HG02798 (cell line): ENCODE data around the gene TMEM167B.
A peak's percentile ranks its signal among the peaks of the same experiment; 100 is the strongest.
"Not testable (repeated sequence)": the region's sequence is repeated elsewhere in the genome, so short reads cannot be mapped to it uniquely, and the experiment has no call there.

ENCODE experiments used
- ATAC-seq: cut with Tn5 transposase; IDR thresholded peaks from one replicate; pipeline ENCODE4 v1.9.1; 2021; ENCODE audit warnings: mild to moderate bottlenecking; ENCODE audit not compliant: unreplicated experiment, poor library complexity

TMEM167B gene

GRCh38 chr1:109112652-109113285 lies 22.2 kb downstream of the TMEM167B start:
- peak; percentile 72 for ATAC-seq

GRCh38 chr1:109113590-109114341 lies 23.2 kb downstream of the TMEM167B start, which contains the start of gene ELAPOR1:
TSS of gene ELAPOR1 (plus strand) at chr1:109114115. CDS start at chr1:109114184, 69 bp downstream.
- ATAC-seq: peak; percentile 71

GRCh38 chr1:109114342-109114674 lies 23.7 kb downstream of the TMEM167B start:
- ATAC-seq: no peak

- ATAC-seq: no peak
Observed at GRCh38 chr1:109115685-109116084, 25.1 kb downstream of the TMEM167B start.

- ATAC-seq: no peak
Observed at GRCh38 chr1:109116286-109116685, 25.7 kb downstream of the TMEM167B start.

GRCh38 chr1:109118089-109118488 lies 27.5 kb downstream of the TMEM167B start:
- no peak for ATAC-seq

GRCh38 chr1:109120356-109120755 lies 29.8 kb downstream of the TMEM167B start:
- ATAC-seq: no peak

- ATAC-seq: no peak
Observed at GRCh38 chr1:109131059-109131458, 40.5 kb downstream of the TMEM167B start.

GRCh38 chr1:109131800-109132199 lies 41.2 kb downstream of the TMEM167B start:
- no peak for ATAC-seq

GRCh38 chr1:109133002-109133706 lies 42.6 kb downstream of the TMEM167B start:
- ATAC-seq: no peak

- ATAC-seq: no peak
Observed at GRCh38 chr1:109133815-109134214, 43.3 kb downstream of the TMEM167B start.

- ATAC-seq: no peak
Observed at GRCh38 chr1:109134423-109134822, 43.9 kb downstream of the TMEM167B start.

- no peak for ATAC-seq
Observed at GRCh38 chr1:109135940-109136339, 45.4 kb downstream of the TMEM167B start.

GRCh38 chr1:109136766-109137165 lies 46.2 kb downstream of the TMEM167B start:
- ATAC-seq: no peak

- no peak for ATAC-seq
Observed at GRCh38 chr1:109137958-109138357, 47.4 kb downstream of the TMEM167B start.

GRCh38 chr1:109138358-109138757 lies 47.8 kb downstream of the TMEM167B start:
- ATAC-seq: no peak

- no peak for ATAC-seq
Observed at GRCh38 chr1:109140392-109140791, 49.8 kb downstream of the TMEM167B start.

GRCh38 chr1:109142260-109142659 lies 51.7 kb downstream of the TMEM167B start:
- ATAC-seq: no peak

- not testable (repeated sequence) for ATAC-seq
Observed at GRCh38 chr1:109142725-109143124, 52.2 kb downstream of the TMEM167B start.
